Spinal cord (tissue), 10 donors: ENCODE data around the gene MOB3B. TPM values are rescaled to one million over a fixed set of nuclear protein-coding genes. Genes with fewer than 3 reads are reported as not detected.
"Not testable (repeated sequence)": the region's sequence is repeated elsewhere in the genome, so short reads cannot be mapped to it uniquely, and the experiment has no call there.

Experiments
- DNase-seq, 6 donors: peaks; one replicate each; pipeline versions ENCODE4 v3.0.0 to v3.0.0-alpha.2; 2013 to 2015; ENCODE audit warnings: low spot score in 6 of 6, low read depth in 4 of 6
- H3K27ac ChIP-seq: one replicate; pipeline ENCODE4 v1.5.1; 2013; ENCODE audit warnings: low read depth, low read length, control low read depth
- H3K27me3 ChIP-seq: one replicate; pipeline ENCODE4 v1.6.1; 2013; ENCODE audit warnings: low read length; ENCODE audit not compliant: control insufficient read depth, insufficient read depth
- H3K36me3 ChIP-seq: one replicate; pipeline ENCODE4 v1.6.1; 2013; ENCODE audit warnings: low read length; ENCODE audit not compliant: control insufficient read depth, insufficient read depth
- H3K4me1 ChIP-seq: one replicate; pipeline ENCODE4 v1.6.1; 2013; ENCODE audit warnings: low read length; ENCODE audit not compliant: control insufficient read depth, insufficient read depth
- H3K4me3 ChIP-seq: one replicate; pipeline ENCODE4 v1.5.1; 2013; ENCODE audit warnings: low read depth, low read length, control low read depth
- H3K9me3 ChIP-seq: one replicate; pipeline ENCODE4 v1.6.1; 2013; ENCODE audit warnings: low read length; ENCODE audit not compliant: control insufficient read depth, insufficient read depth
- WGBS: methylation state at CpG from one replicate; pipeline ENCODE4 v1.1.5; 2013; ENCODE audit warnings: missing lambda C conversion rate; ENCODE audit not compliant: insufficient coverage; 5-methylcytosine and 5-hydroxymethylcytosine counted together
- polyA plus RNA-seq, 2 donors: library from polyadenylated mRNA; unstranded; fragments of 120-200 nt; gene quantifications; one replicate each; pipeline ENCODE4 v1.2.1, GENCODE V29; 2013; ENCODE audit not compliant: insufficient read length in 2 of 2
- total RNA-seq, 2 donors: library from RNA; depleted of rRNA in 1 of 2; stranded (reverse); fragments of 120-200 nt in 1 of 2; fragments of >200 nt in 1 of 2; gene quantifications; one replicate each; pipeline versions ENCODE4 v1.2.3 to v1.2.4, GENCODE V29; 2013 to 2014
- donor health status: healthy.

Gene MOB3B
- total and polyA plus RNA-seq, 4 donors: 9.4 to 34.9 (median 16.0) TPM

GRCh38 chr9:27504259-27504658, 25.4 kb downstream of the MOB3B start:
- no peak for DNase-seq
- Histone ChIP-seq H3K27me3 (no peaks in the 10 kb centered on the region), H3K9me3 (no peaks in the 10 kb centered on the region), H3K4me3 (no peak overlapping the region), H3K4me1 (no peaks in the 10 kb centered on the region), H3K27ac (no peak overlapping the region), H3K36me3 (no peaks in the 10 kb centered on the region)

GRCh38 chr9:27503623-27504022, 26.0 kb downstream of the MOB3B start:
- 82% methylated on average over 4 of the region's 4 CpGs for WGBS
- Histone ChIP-seq H3K36me3 (no peaks in the 10 kb centered on the region), H3K9me3 (no peaks in the 10 kb centered on the region), H3K27ac (no peak overlapping the region), H3K4me1 (no peaks in the 10 kb centered on the region), H3K27me3 (no peaks in the 10 kb centered on the region), H3K4me3 (no peak overlapping the region)
- DNase-seq: no peak

GRCh38 chr9:27500902-27501301, 28.7 kb downstream of the MOB3B start:
- DNase-seq, H3K9me3 ChIP-seq, H3K27me3 ChIP-seq, H3K36me3 ChIP-seq, H3K27ac ChIP-seq, H3K4me1 ChIP-seq, H3K4me3 ChIP-seq: not testable (repeated sequence)
- WGBS: no CpG with 5 or more reads among the region's 3 CpGs

GRCh38 chr9:27499451-27499850, 30.2 kb downstream of the MOB3B start:
- H3K9me3 ChIP-seq: no peaks in the 10 kb centered on the region
- no peaks in the 10 kb centered on the region for H3K27me3 ChIP-seq
- DNase-seq: no peak
- no peaks in the 10 kb centered on the region for H3K36me3 ChIP-seq
- no CpG with 5 or more reads among the region's 2 CpGs for WGBS
- H3K4me1 ChIP-seq: no peaks in the 10 kb centered on the region
- no peak overlapping the region for H3K27ac ChIP-seq
- H3K4me3 ChIP-seq: no peak overlapping the region

- Histone ChIP-seq H3K27me3 (no peaks in the 10 kb centered on the region), H3K4me1 (no peaks in the 10 kb centered on the region), H3K9me3 (no peaks in the 10 kb centered on the region), H3K27ac (peak overlapping the region; percentile 52), H3K4me3 (peak overlapping the region; percentile 12), H3K36me3 (no peaks in the 10 kb centered on the region)
- peak in 2 of 6 donors; percentile 66 to 87 for DNase-seq
- WGBS: 14% methylated on average over 3 of the region's 11 CpGs
These were observed 31.7 kb downstream of the MOB3B start for GRCh38 chr9:27497883-27498417.

GRCh38 chr9:27496135-27496504, 33.5 kb downstream of the MOB3B start:
- peak in 1 of 6 donors; percentile 36 for DNase-seq
- Histone ChIP-seq H3K27me3 (no peaks in the 10 kb centered on the region), H3K9me3 (no peaks in the 10 kb centered on the region), H3K36me3 (no peaks in the 10 kb centered on the region), H3K27ac (no peak overlapping the region), H3K4me3 (no peak overlapping the region), H3K4me1 (no peaks in the 10 kb centered on the region)
- no CpG with 5 or more reads among the region's 3 CpGs for WGBS

- no peak for DNase-seq
- Histone ChIP-seq H3K4me1 (no peaks in the 10 kb centered on the region), H3K36me3 (no peaks in the 10 kb centered on the region), H3K27ac (no peak overlapping the region), H3K4me3 (no peak overlapping the region), H3K27me3 (no peaks in the 10 kb centered on the region), H3K9me3 (no peaks in the 10 kb centered on the region)
- WGBS: 47% methylated on average over 2 of the region's 3 CpGs
These were observed 34.0 kb downstream of the MOB3B start for GRCh38 chr9:27495480-27496134.

- Histone ChIP-seq H3K27ac (no peak overlapping the region), H3K9me3 (no peaks in the 10 kb centered on the region), H3K4me1 (peaks cover 4% of the 10 kb centered on the region), H3K36me3 (no peaks in the 10 kb centered on the region), H3K4me3 (no peak overlapping the region), H3K27me3 (no peaks in the 10 kb centered on the region)
- WGBS: no CpG with 5 or more reads among the region's 1 CpG
- DNase-seq: no peak
These were observed 38.5 kb downstream of the MOB3B start for GRCh38 chr9:27491154-27491553.

- Histone ChIP-seq H3K27me3 (no peaks in the 10 kb centered on the region), H3K4me1 (peaks cover 4% of the 10 kb centered on the region), H3K27ac (peak overlapping the region; percentile 47), H3K9me3 (no peaks in the 10 kb centered on the region), H3K36me3 (no peaks in the 10 kb centered on the region), H3K4me3 (no peak overlapping the region)
- peak in 2 of 6 donors; percentile 50 to 68 for DNase-seq
- WGBS: 30% methylated on average over 3 of the region's 5 CpGs
These were observed 40.3 kb downstream of the MOB3B start for GRCh38 chr9:27489087-27489876.

- H3K4me3 ChIP-seq: no peak overlapping the region
- H3K9me3 ChIP-seq: no peaks in the 10 kb centered on the region
- no peaks in the 10 kb centered on the region for H3K36me3 ChIP-seq
- H3K27me3 ChIP-seq: no peaks in the 10 kb centered on the region
- 100% methylated on average over 1 of the region's 1 CpG for WGBS
- DNase-seq: no peak
- no peak overlapping the region for H3K27ac ChIP-seq
- H3K4me1 ChIP-seq: peaks cover 4% of the 10 kb centered on the region
These were observed 41.7 kb downstream of the MOB3B start for GRCh38 chr9:27487927-27488326.
